ENCODE data around the gene PREX1.
"Not testable (repeated sequence)": the region's sequence is repeated elsewhere in the genome, so short reads cannot be mapped to it uniquely, and the experiment has no call there.

Gene PREX1

GRCh38 chr20:48606841-48607543 lies 220.8 kb downstream of the PREX1 start:
- Mint-ChIP-seq H3K36me3 (ENCODE audit: low read depth) (no peaks in the 10 kb centered on the region), H3K4me1 (ENCODE audit: low read depth) (peaks cover 4% of the 10 kb centered on the region), H3K27ac (no peak overlapping the region), H3K27me3 (ENCODE audit: low read depth) (no peaks in the 10 kb centered on the region), H3K9me3 (no peaks in the 10 kb centered on the region), H3K4me3 (no peak overlapping the region)
- DNase-seq (ENCODE audit: low spot score): no peak

- Mint-ChIP-seq H3K9me3 (no peaks in the 10 kb centered on the region), H3K36me3 (ENCODE audit: low read depth) (no peaks in the 10 kb centered on the region), H3K4me3 (no peak overlapping the region), H3K27me3 (ENCODE audit: low read depth) (no peaks in the 10 kb centered on the region), H3K4me1 (ENCODE audit: low read depth) (peaks cover 4% of the 10 kb centered on the region), H3K27ac (no peak overlapping the region)
- no peak for DNase-seq (ENCODE audit: low spot score)
These were observed 221.5 kb downstream of the PREX1 start for GRCh38 chr20:48606172-48606840.

- DNase-seq (ENCODE audit: low spot score): no peak
- H3K27me3 Mint-ChIP-seq (ENCODE audit: low read depth): no peaks in the 10 kb centered on the region
- H3K27ac Mint-ChIP-seq: no peak overlapping the region
- H3K4me1 Mint-ChIP-seq (ENCODE audit: low read depth): peaks cover 2% of the 10 kb centered on the region
- H3K9me3 Mint-ChIP-seq: no peaks in the 10 kb centered on the region
- no peaks in the 10 kb centered on the region for H3K36me3 Mint-ChIP-seq (ENCODE audit: low read depth)
- no peak overlapping the region for H3K4me3 Mint-ChIP-seq
These were observed 222.2 kb downstream of the PREX1 start for GRCh38 chr20:48605364-48606171.

GRCh38 chr20:48604936-48605335 lies 222.9 kb downstream of the PREX1 start:
- Mint-ChIP-seq H3K4me3 (no peak overlapping the region), H3K4me1 (ENCODE audit: low read depth) (peaks cover 2% of the 10 kb centered on the region), H3K27me3 (ENCODE audit: low read depth) (no peaks in the 10 kb centered on the region), H3K27ac (no peak overlapping the region), H3K36me3 (ENCODE audit: low read depth) (no peaks in the 10 kb centered on the region), H3K9me3 (no peaks in the 10 kb centered on the region)
- no peak for DNase-seq (ENCODE audit: low spot score)

GRCh38 chr20:48604426-48604825 lies 223.4 kb downstream of the PREX1 start:
- no peak for DNase-seq (ENCODE audit: low spot score)
- Mint-ChIP-seq H3K9me3 (no peaks in the 10 kb centered on the region), H3K36me3 (ENCODE audit: low read depth) (no peaks in the 10 kb centered on the region), H3K4me3 (no peak overlapping the region), H3K27ac (no peak overlapping the region), H3K4me1 (ENCODE audit: low read depth) (no peaks in the 10 kb centered on the region), H3K27me3 (ENCODE audit: low read depth) (no peaks in the 10 kb centered on the region)

- Mint-ChIP-seq H3K36me3 (ENCODE audit: low read depth) (no peaks in the 10 kb centered on the region), H3K4me3 (no peak overlapping the region), H3K27ac (no peak overlapping the region)
These were observed 223.9 kb downstream of the PREX1 start for GRCh38 chr20:48603819-48604405.

GRCh38 chr20:48603116-48603818 lies 224.5 kb downstream of the PREX1 start:
- no peaks in the 10 kb centered on the region for H3K9me3 Mint-ChIP-seq
- DNase-seq (ENCODE audit: low spot score): no peak
- no peaks in the 10 kb centered on the region for H3K27me3 Mint-ChIP-seq (ENCODE audit: low read depth)
- H3K4me3 Mint-ChIP-seq: no peak overlapping the region
- H3K36me3 Mint-ChIP-seq (ENCODE audit: low read depth): no peaks in the 10 kb centered on the region
- no peaks in the 10 kb centered on the region for H3K4me1 Mint-ChIP-seq (ENCODE audit: low read depth)
- H3K27ac Mint-ChIP-seq: no peak overlapping the region

More at GRCh38 chr20:48603819-48604405, 223.9 kb downstream of the PREX1 start:
- Mint-ChIP-seq H3K9me3 (no peaks in the 10 kb centered on the region), H3K27me3 (ENCODE audit: low read depth) (no peaks in the 10 kb centered on the region), H3K4me1 (ENCODE audit: low read depth) (no peaks in the 10 kb centered on the region)
- DNase-seq (ENCODE audit: low spot score): no peak

GRCh38 chr20:48601798-48602197 lies 226.0 kb downstream of the PREX1 start:
- H3K36me3 Mint-ChIP-seq (ENCODE audit: low read depth): no peaks in the 10 kb centered on the region

GRCh38 chr20:48600470-48600945 lies 227.3 kb downstream of the PREX1 start:
- no peak for DNase-seq (ENCODE audit: low spot score)
- Mint-ChIP-seq H3K4me3 (no peak overlapping the region), H3K36me3 (ENCODE audit: low read depth) (no peaks in the 10 kb centered on the region), H3K27ac (no peak overlapping the region), H3K9me3 (no peaks in the 10 kb centered on the region), H3K27me3 (ENCODE audit: low read depth) (no peaks in the 10 kb centered on the region), H3K4me1 (ENCODE audit: low read depth) (no peaks in the 10 kb centered on the region)

More at GRCh38 chr20:48601798-48602197, 226.0 kb downstream of the PREX1 start:
- Mint-ChIP-seq H3K27ac (no peak overlapping the region), H3K4me3 (no peak overlapping the region), H3K27me3 (ENCODE audit: low read depth) (no peaks in the 10 kb centered on the region), H3K9me3 (no peaks in the 10 kb centered on the region), H3K4me1 (ENCODE audit: low read depth) (no peaks in the 10 kb centered on the region)
- no peak for DNase-seq (ENCODE audit: low spot score)

- no peaks in the 10 kb centered on the region for H3K9me3 Mint-ChIP-seq
- H3K27me3 Mint-ChIP-seq (ENCODE audit: low read depth): no peaks in the 10 kb centered on the region
- DNase-seq (ENCODE audit: low spot score): no peak
- no peak overlapping the region for H3K27ac Mint-ChIP-seq
- no peaks in the 10 kb centered on the region for H3K36me3 Mint-ChIP-seq (ENCODE audit: low read depth)
- H3K4me1 Mint-ChIP-seq (ENCODE audit: low read depth): no peaks in the 10 kb centered on the region
- H3K4me3 Mint-ChIP-seq: no peak overlapping the region
These were observed 227.9 kb downstream of the PREX1 start for GRCh38 chr20:48599748-48600469.

- Mint-ChIP-seq H3K4me1 (ENCODE audit: low read depth) (no peaks in the 10 kb centered on the region), H3K9me3 (no peaks in the 10 kb centered on the region), H3K27me3 (ENCODE audit: low read depth) (no peaks in the 10 kb centered on the region), H3K4me3 (no peak overlapping the region), H3K36me3 (ENCODE audit: low read depth) (no peaks in the 10 kb centered on the region), H3K27ac (no peak overlapping the region)
- DNase-seq (ENCODE audit: low spot score): no peak
These were observed 228.6 kb downstream of the PREX1 start for GRCh38 chr20:48599106-48599747.

GRCh38 chr20:48598303-48598941 lies 229.4 kb downstream of the PREX1 start:
- H3K4me1 Mint-ChIP-seq (ENCODE audit: low read depth); H3K36me3 Mint-ChIP-seq (ENCODE audit: low read depth); H3K27me3 Mint-ChIP-seq (ENCODE audit: low read depth); H3K4me3 Mint-ChIP-seq; H3K27ac Mint-ChIP-seq; DNase-seq (ENCODE audit: low spot score); H3K9me3 Mint-ChIP-seq: not testable (repeated sequence)
